ENCODE results near the gene IFNE. TPM values are rescaled to one million over a fixed set of nuclear protein-coding genes. Genes with fewer than 3 reads are reported as not detected.
"Not testable (repeated sequence)": the region's sequence is repeated elsewhere in the genome, so short reads cannot be mapped to it uniquely, and the experiment has no call there.

Gene IFNE
- total and polyA plus RNA-seq, 7 experiments from 2014 or later: 0.46 to 0.76 TPM; not detected in 5

GRCh38 chr9:21455320-21455719 is 26.8 kb downstream of the IFNE start:
- no peaks in the 10 kb centered on the region for H3K4me1 ChIP-seq (ENCODE audit: control insufficient read depth in 2 of 2, insufficient read depth in 2 of 2, low read length in 2 of 2)
- Mint-ChIP-seq H3K36me3 (no peaks in the 10 kb centered on the region), H3K27ac (no peak overlapping the region), H3K4me1 (peaks cover 0 to under 1% (median 0%) of the 10 kb centered on the region in 7 donors), H3K9me3 (no peaks in the 10 kb centered on the region), H3K27me3 (peaks cover 0 to 48% (median 7%) of the 10 kb centered on the region in 5 donors), H3K4me3 (no peak overlapping the region)
- H3K27ac ChIP-seq (ENCODE audit: low read depth, low read length): no peak overlapping the region
- H3K9me3 ChIP-seq (ENCODE audit: control insufficient read depth in 2 of 3, low read length in 3 of 3): no peaks in the 10 kb centered on the region
- ChIA-PET POLR2A (interaction anchor here (1.1 kb wide), 1 partner anchor 121 kb away, joined by 3 read pairs; the partner anchor contains the start of gene KLHL9), CTCF (interaction anchor here (0.6 to 1.8 kb wide), 11 partner anchors 10 to 359 kb away, joined by 3 to 11 read pairs (median 3); no protein-coding TSS in a partner anchor)
- DNase-seq (peak in 7 of 9 donors; percentile 16 to 51 (median 45)), ATAC-seq (peak; percentile 85)
- H3K4me3 ChIP-seq (ENCODE audit: low read length): no peak overlapping the region
- H3K36me3 ChIP-seq (ENCODE audit: control insufficient read depth in 2 of 3, insufficient read depth in 3 of 3, low read length in 3 of 3): no peaks in the 10 kb centered on the region
- intact Hi-C loops (cut with micrococcal nuclease): loop anchor here (1.0 to 5.0 kb wide), 6 partner anchors 21 to 258 kb away; no protein-coding TSS in a partner anchor
- no peaks in the 10 kb centered on the region for H3K27me3 ChIP-seq (ENCODE audit: control insufficient read depth in 2 of 2, insufficient read depth in 2 of 2, low read length in 2 of 2)

DNA sequence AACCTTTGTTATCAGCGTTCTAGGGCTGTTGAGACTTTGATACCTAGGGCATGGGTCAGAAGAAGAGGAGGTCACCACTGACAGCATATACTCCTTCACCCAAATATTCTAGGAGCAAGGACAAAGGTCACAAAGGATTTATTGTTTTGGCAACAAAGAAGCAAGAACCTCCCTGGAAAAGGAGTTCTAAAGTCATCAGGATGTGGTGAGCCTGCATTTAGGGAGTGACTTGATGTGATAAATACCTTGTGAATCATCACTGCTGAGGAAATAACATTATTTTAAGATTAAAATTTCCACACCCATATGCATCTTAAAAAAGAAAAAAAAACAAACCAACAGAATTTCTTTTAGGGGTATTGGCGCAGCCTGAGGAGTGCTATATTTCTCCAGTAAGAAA is 28.0 kb downstream of the IFNE start:
- no peak for DNase-seq
- H3K27ac Mint-ChIP-seq: no peak overlapping the region
- no peaks in the 10 kb centered on the region for H3K4me1 ChIP-seq (ENCODE audit: control insufficient read depth in 2 of 2, insufficient read depth in 2 of 2, low read length in 2 of 2)
- H3K4me1 Mint-ChIP-seq: peaks cover 0 to 2% (median 0%) of the 10 kb centered on the region in 7 donors
- no peak overlapping the region for H3K4me3 ChIP-seq (ENCODE audit: low read length)
- no peaks in the 10 kb centered on the region for H3K27me3 ChIP-seq (ENCODE audit: control insufficient read depth in 2 of 2, insufficient read depth in 2 of 2, low read length in 2 of 2)
- no peaks in the 10 kb centered on the region for H3K9me3 Mint-ChIP-seq
- ChIA-PET POLR2A (no interaction called here), CTCF (interaction anchor here (0.7 to 1.5 kb wide), 5 partner anchors 9 to 360 kb away, joined by 3 to 5 read pairs (median 3); no protein-coding TSS in a partner anchor)
- ATAC-seq: no peak
- no peak overlapping the region for H3K27ac ChIP-seq (ENCODE audit: low read depth, low read length)
- H3K36me3 ChIP-seq (ENCODE audit: control insufficient read depth in 2 of 3, insufficient read depth in 3 of 3, low read length in 3 of 3): no peaks in the 10 kb centered on the region
- H3K36me3 Mint-ChIP-seq: no peaks in the 10 kb centered on the region
- intact Hi-C loops (cut with micrococcal nuclease): loop anchor here (2.0 kb wide), 1 partner anchor 127 kb away; no protein-coding TSS in a partner anchor
- no peak overlapping the region for H3K4me3 Mint-ChIP-seq
- H3K9me3 ChIP-seq (ENCODE audit: control insufficient read depth in 2 of 3, low read length in 3 of 3): no peaks in the 10 kb centered on the region
- peaks cover 0 to 50% (median 7%) of the 10 kb centered on the region in 5 donors for H3K27me3 Mint-ChIP-seq

GRCh38 chr9:21452681-21453080 is 29.4 kb downstream of the IFNE start:
- ATAC-seq: no peak
- H3K27ac ChIP-seq (ENCODE audit: low read depth, low read length): no peak overlapping the region

GRCh38 chr9:21450733-21451394 is 31.2 kb downstream of the IFNE start:
- no peak overlapping the region for H3K27ac ChIP-seq (ENCODE audit: low read depth, low read length)
- peaks cover 0 to 2% (median 0%) of the 10 kb centered on the region in 7 donors for H3K4me1 Mint-ChIP-seq
- no peak overlapping the region for H3K4me3 Mint-ChIP-seq
- H3K4me3 ChIP-seq (ENCODE audit: low read length): no peak overlapping the region
- peaks cover 0 to 59% (median 7%) of the 10 kb centered on the region in 5 donors for H3K27me3 Mint-ChIP-seq
- no peaks in the 10 kb centered on the region for H3K4me1 ChIP-seq (ENCODE audit: control insufficient read depth in 2 of 2, insufficient read depth in 2 of 2, low read length in 2 of 2)
- ChIA-PET POLR2A (no interaction called here), CTCF (no interaction called here)
- no peak overlapping the region for H3K27ac Mint-ChIP-seq
- intact Hi-C loops (cut with micrococcal nuclease): no loop called here
- no peaks in the 10 kb centered on the region for H3K27me3 ChIP-seq (ENCODE audit: control insufficient read depth in 2 of 2, insufficient read depth in 2 of 2, low read length in 2 of 2)
- no peaks in the 10 kb centered on the region for H3K9me3 Mint-ChIP-seq
- no peaks in the 10 kb centered on the region for H3K36me3 Mint-ChIP-seq
- ATAC-seq (no peak), DNase-seq (no peak)
- H3K36me3 ChIP-seq (ENCODE audit: control insufficient read depth in 2 of 3, insufficient read depth in 3 of 3, low read length in 3 of 3): no peaks in the 10 kb centered on the region
- no peaks in the 10 kb centered on the region for H3K9me3 ChIP-seq (ENCODE audit: control insufficient read depth in 2 of 3, low read length in 3 of 3)

More at GRCh38 chr9:21452681-21453080, 29.4 kb downstream of the IFNE start:
- Histone ChIP-seq H3K27me3 (ENCODE audit: control insufficient read depth in 2 of 2, insufficient read depth in 2 of 2, low read length in 2 of 2) (no peaks in the 10 kb centered on the region), H3K9me3 (ENCODE audit: control insufficient read depth in 2 of 3, low read length in 3 of 3) (no peaks in the 10 kb centered on the region), H3K36me3 (ENCODE audit: control insufficient read depth in 2 of 3, insufficient read depth in 3 of 3, low read length in 3 of 3) (no peaks in the 10 kb centered on the region), H3K4me3 (ENCODE audit: low read length) (no peak overlapping the region), H3K4me1 (ENCODE audit: control insufficient read depth in 2 of 2, insufficient read depth in 2 of 2, low read length in 2 of 2) (no peaks in the 10 kb centered on the region)
- Mint-ChIP-seq H3K27ac (no peak overlapping the region), H3K27me3 (peaks cover 0 to 52% (median 7%) of the 10 kb centered on the region in 5 donors), H3K36me3 (no peaks in the 10 kb centered on the region), H3K4me3 (no peak overlapping the region), H3K4me1 (peaks cover 0 to 2% (median 0%) of the 10 kb centered on the region in 7 donors), H3K9me3 (no peaks in the 10 kb centered on the region)
- no peak for DNase-seq
- intact Hi-C loops (cut with micrococcal nuclease): no loop called here
- ChIA-PET POLR2A (no interaction called here), CTCF (no interaction called here)

- H3K36me3 Mint-ChIP-seq; H3K27ac ChIP-seq (ENCODE audit: low read depth, low read length); H3K36me3 ChIP-seq (ENCODE audit: control insufficient read depth in 2 of 3, insufficient read depth in 3 of 3, low read length in 3 of 3); H3K4me3 Mint-ChIP-seq; H3K4me3 ChIP-seq (ENCODE audit: low read length); POLR2A ChIA-PET; H3K4me1 ChIP-seq (ENCODE audit: control insufficient read depth in 2 of 2, insufficient read depth in 2 of 2, low read length in 2 of 2); H3K27ac Mint-ChIP-seq; H3K9me3 ChIP-seq (ENCODE audit: control insufficient read depth in 2 of 3, low read length in 3 of 3); ATAC-seq; H3K4me1 Mint-ChIP-seq; CTCF ChIA-PET; H3K9me3 Mint-ChIP-seq; intact Hi-C loops (cut with micrococcal nuclease); H3K27me3 ChIP-seq (ENCODE audit: control insufficient read depth in 2 of 2, insufficient read depth in 2 of 2, low read length in 2 of 2); DNase-seq: not testable (repeated sequence)
- peaks cover 0 to 56% (median 4%) of the 10 kb centered on the region in 5 donors for H3K27me3 Mint-ChIP-seq
Measured at GRCh38 chr9:21449312-21449711, 32.8 kb downstream of the IFNE start.

GRCh38 chr9:21443849-21444625 is 38.1 kb downstream of the IFNE start:
- peaks cover 10 to 23% (median 16%) of the 10 kb centered on the region in 7 donors for H3K4me1 Mint-ChIP-seq
- Histone ChIP-seq H3K4me1 (ENCODE audit: control insufficient read depth in 2 of 2, insufficient read depth in 2 of 2, low read length in 2 of 2) (peaks cover 7 to 15% of the 10 kb centered on the region in 2 donors), H3K9me3 (ENCODE audit: control insufficient read depth in 2 of 3, low read length in 3 of 3) (no peaks in the 10 kb centered on the region), H3K27me3 (ENCODE audit: control insufficient read depth in 2 of 2, insufficient read depth in 2 of 2, low read length in 2 of 2) (no peaks in the 10 kb centered on the region), H3K36me3 (ENCODE audit: control insufficient read depth in 2 of 3, insufficient read depth in 3 of 3, low read length in 3 of 3) (no peaks in the 10 kb centered on the region), H3K27ac (ENCODE audit: low read depth, low read length) (peak overlapping the region; percentile 32), H3K4me3 (ENCODE audit: low read length) (no peak overlapping the region)
- ChIA-PET POLR2A (interaction anchor here (0.9 kb wide), 1 partner anchor 334 kb away, joined by 4 read pairs; no protein-coding TSS in a partner anchor), CTCF (interaction anchor here (1.1 to 1.2 kb wide), 2 partner anchors 10 to 11 kb away, joined by 3 read pairs; no protein-coding TSS in a partner anchor)
- peak in 7 of 9 donors; percentile 53 to 84 (median 79) for DNase-seq
- peaks cover 0 to 40% (median 0%) of the 10 kb centered on the region in 5 donors for H3K27me3 Mint-ChIP-seq
- peak; percentile 95 for ATAC-seq
- H3K27ac Mint-ChIP-seq: peak overlapping the region; percentile 9 to 92 (median 74)
- no peaks in the 10 kb centered on the region for H3K36me3 Mint-ChIP-seq
- no peaks in the 10 kb centered on the region for H3K9me3 Mint-ChIP-seq
- intact Hi-C loops (cut with micrococcal nuclease): no loop called here
- H3K4me3 Mint-ChIP-seq: peak overlapping the region; percentile 6 to 69 (median 55)
